Uterus (tissue), 2 donors: ENCODE data around the gene PTPRQ.

ENCODE experiments used
- POLR2A ChIP-seq, 2 donors: fragments of 450-650 bp; IDR thresholded peaks; one replicate each; pipeline ENCODE4 v1.6.1; 2016; ENCODE audit warnings: antibody characterized with exemption in 2 of 2, mild to moderate bottlenecking in 1 of 2, moderate library complexity in 1 of 2
- TF ChIP-seq, protein P1 (sequence below), 4 experiments: fragments of 200-600 bp in 2 of 4; fragments of 450-650 bp in 2 of 4; sonication (generic) in 2 of 4; IDR thresholded peaks; one replicate each; pipeline ENCODE4 v1.5.1; 2016 to 2019; ENCODE audit warnings: antibody characterized with exemption in 4 of 4, mild to moderate bottlenecking in 2 of 4, moderate library complexity in 1 of 4

DNA sequence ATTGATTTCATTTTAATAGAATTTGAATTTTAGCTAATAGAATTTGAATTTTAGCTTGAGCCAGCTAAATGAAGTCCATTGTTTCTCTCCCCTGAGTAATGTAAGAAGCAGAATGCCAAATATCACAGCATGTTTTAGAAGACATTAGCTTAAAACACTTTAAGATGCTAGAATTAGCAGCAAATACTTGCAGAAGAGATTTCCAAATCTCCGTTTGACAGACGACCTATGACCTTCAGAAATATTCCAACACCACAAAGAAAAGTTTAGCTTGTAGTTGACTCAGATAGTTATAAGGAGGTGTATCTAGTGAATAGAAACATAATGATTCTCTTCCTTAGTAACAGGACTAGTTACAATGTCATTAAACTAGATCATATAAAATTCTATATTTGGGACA is 211.7 kb downstream of the PTPRQ start:
- TF ChIP-seq, protein P1, sequence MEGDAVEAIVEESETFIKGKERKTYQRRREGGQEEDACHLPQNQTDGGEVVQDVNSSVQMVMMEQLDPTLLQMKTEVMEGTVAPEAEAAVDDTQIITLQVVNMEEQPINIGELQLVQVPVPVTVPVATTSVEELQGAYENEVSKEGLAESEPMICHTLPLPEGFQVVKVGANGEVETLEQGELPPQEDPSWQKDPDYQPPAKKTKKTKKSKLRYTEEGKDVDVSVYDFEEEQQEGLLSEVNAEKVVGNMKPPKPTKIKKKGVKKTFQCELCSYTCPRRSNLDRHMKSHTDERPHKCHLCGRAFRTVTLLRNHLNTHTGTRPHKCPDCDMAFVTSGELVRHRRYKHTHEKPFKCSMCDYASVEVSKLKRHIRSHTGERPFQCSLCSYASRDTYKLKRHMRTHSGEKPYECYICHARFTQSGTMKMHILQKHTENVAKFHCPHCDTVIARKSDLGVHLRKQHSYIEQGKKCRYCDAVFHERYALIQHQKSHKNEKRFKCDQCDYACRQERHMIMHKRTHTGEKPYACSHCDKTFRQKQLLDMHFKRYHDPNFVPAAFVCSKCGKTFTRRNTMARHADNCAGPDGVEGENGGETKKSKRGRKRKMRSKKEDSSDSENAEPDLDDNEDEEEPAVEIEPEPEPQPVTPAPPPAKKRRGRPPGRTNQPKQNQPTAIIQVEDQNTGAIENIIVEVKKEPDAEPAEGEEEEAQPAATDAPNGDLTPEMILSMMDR (IDR thresholded peaks at IDR 0.05): no peak
- TF ChIP-seq POLR2A (IDR thresholded peaks at IDR 0.05): no peak
